Activated CD4-positive, alpha-beta T cell treated with anti-CD3 and anti-CD28 coated beads for 36 hours (primary cell): ENCODE measurements around the gene CMIP. TPM values are rescaled to one million over a fixed set of nuclear protein-coding genes. Genes with fewer than 3 reads are reported as not detected.

ENCODE experiments used
- ATAC-seq: fragments of 200-7000 bp; cut with Tn5 transposase; one replicate; pipeline ENCODE4 v1.10.0; 2021; ENCODE audit warnings: mild to moderate bottlenecking, moderate library complexity
- CTCF ChIA-PET: fragments of 350-600 bp; sonication (Branson Sonifier 250); formaldehyde crosslinking; loops from one replicate; lab custom pipeline; 2021; ENCODE audit warnings: antibody characterized with exemption; lab: Charles Lee
- POLR2A ChIA-PET: fragments of 350-600 bp; sonication (Branson Sonifier 250); formaldehyde crosslinking; loops from one replicate; lab custom pipeline; 2021; ENCODE audit warnings: antibody characterized with exemption, inconsistent platforms; lab: Charles Lee
- DNase-seq: peaks from one replicate; pipeline ENCODE4 v3.0.0-alpha.2; 2020
- H3K27ac Mint-ChIP-seq: one replicate; pipeline ENCODE4 v1.8.0; 2021; ENCODE audit warnings: mixed read lengths
- H3K27me3 Mint-ChIP-seq: one replicate; pipeline ENCODE4 v1.8.0; 2021; ENCODE audit warnings: mixed read lengths
- H3K36me3 Mint-ChIP-seq: one replicate; pipeline ENCODE4 v1.8.0; 2021; ENCODE audit warnings: low read depth, mixed read lengths
- H3K4me1 Mint-ChIP-seq: one replicate; pipeline ENCODE4 v1.8.0; 2021; ENCODE audit warnings: mixed read lengths
- H3K4me3 Mint-ChIP-seq: one replicate; pipeline ENCODE4 v1.8.0; 2021; ENCODE audit warnings: mild to moderate bottlenecking, moderate library complexity, mixed read lengths
- H3K9me3 Mint-ChIP-seq: one replicate; pipeline ENCODE4 v1.8.0; 2021; ENCODE audit warnings: low read depth, mixed read lengths
- intact Hi-C, 2 experiments: fragments of 100-400 bp; cut with DNase I in 1 of 2; cut with micrococcal nuclease in 1 of 2; formaldehyde crosslinking; loops; one replicate each; pipeline versions ENCODE4 v1.14.2 to v1.15.1; 2022 to 2024; cut with DNase I, micrococcal nuclease
- total RNA-seq, 2 experiments: library from RNA; stranded (reverse); gene quantifications; one replicate each; pipeline ENCODE4 v1.2.3, GENCODE V29; 2021

CMIP gene
- total RNA-seq, 2 experiments from 2014 or later: 39.1 to 40.3 TPM

DNA sequence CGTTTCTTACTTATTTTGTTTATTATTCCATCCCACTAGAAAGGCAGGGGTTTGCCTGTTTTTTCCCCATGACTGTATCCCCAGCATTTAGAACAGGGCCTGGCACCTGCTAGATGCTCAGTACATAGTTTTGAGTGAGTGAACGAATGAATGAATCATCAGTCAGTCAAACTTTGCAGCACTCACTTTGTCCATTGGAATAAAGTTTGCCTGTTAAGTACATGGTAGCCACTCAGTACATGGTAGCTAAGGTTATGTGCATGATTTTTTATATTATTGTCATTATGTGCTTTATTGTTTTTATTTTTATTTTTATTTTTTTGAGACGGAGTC lies 88.5 kb downstream of the CMIP start:
- DNase-seq (no peak), ATAC-seq (no peak)
- Mint-ChIP-seq H3K27me3 (no peaks in the 10 kb centered on the region), H3K27ac (no peak overlapping the region), H3K36me3 (peaks cover 3% of the 10 kb centered on the region), H3K9me3 (no peaks in the 10 kb centered on the region), H3K4me1 (peaks cover 9% of the 10 kb centered on the region), H3K4me3 (no peak overlapping the region)
- ChIA-PET POLR2A (no interaction called here), CTCF (interaction anchor here (1.1 kb wide), 1 partner anchor 21 kb away, joined by 3 read pairs; no protein-coding TSS in a partner anchor)
- intact Hi-C loops: no loop called here

DNA sequence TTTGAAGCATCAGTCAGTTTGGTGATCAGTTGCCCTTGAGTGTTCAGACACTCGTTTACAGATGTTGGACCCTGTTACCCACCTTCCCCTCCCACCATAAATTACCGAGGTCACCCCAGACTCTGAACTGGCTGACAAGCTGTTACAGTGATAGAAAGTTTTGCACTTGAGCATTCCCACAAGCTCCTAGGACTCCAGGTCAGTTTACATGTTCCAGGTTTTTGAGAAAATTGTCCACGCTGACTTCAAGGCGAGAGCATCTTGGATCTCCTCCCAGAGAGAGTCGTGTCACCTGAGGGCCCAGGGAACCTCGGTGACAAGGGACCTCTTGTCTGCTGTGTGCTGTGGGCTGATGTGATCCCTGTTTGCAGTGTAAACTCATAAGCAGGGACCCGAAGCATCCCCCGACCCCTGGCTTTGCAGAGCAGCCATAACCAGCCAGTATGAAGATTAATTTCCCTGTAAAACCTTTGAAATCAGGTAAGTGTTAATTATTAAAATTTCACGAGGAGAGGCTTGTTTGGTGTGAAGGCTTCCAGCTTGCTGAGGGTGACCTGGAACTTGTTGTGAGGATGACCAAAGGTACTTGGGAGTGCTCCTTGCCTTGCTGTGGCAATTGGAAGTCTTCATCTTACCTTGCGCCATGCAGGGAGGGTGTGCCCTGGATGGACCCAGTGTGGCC lies 91.2 kb downstream of the CMIP start:
- Mint-ChIP-seq H3K27ac (no peak overlapping the region), H3K4me3 (no peak overlapping the region), H3K4me1 (peaks cover 2% of the 10 kb centered on the region), H3K36me3 (peaks cover 3% of the 10 kb centered on the region), H3K9me3 (no peaks in the 10 kb centered on the region), H3K27me3 (no peaks in the 10 kb centered on the region)
- POLR2A ChIA-PET: no interaction called here
- DNase-seq (no peak), ATAC-seq (no peak)
- intact Hi-C loops: no loop called here
- CTCF ChIA-PET: interaction anchor here (0.6 kb wide), 1 partner anchor 149 kb away, joined by 3 read pairs; no protein-coding TSS in a partner anchor

DNA sequence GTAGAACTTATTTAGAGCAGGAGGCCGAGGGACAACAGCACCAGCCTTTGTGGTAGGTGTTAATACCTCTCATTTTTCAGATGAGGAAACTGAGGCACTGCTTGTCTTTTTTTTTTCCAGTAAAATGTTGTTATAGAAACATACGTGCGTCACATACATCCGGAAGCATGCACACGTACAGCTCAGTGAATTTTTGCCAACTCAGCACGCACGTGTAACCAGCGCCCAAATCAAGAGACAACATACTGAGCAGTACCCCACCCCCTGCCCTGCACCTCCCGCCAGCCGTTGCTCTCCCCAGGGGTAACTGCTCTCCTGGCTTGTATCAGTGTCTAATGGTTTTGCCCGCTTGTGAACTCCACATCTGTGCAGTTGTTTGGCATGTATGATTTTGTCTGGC lies 92.0 kb downstream of the CMIP start:
- H3K9me3 Mint-ChIP-seq: no peaks in the 10 kb centered on the region
- ATAC-seq (no peak), DNase-seq (no peak)
- H3K4me1 Mint-ChIP-seq: peaks cover 2% of the 10 kb centered on the region
- peaks cover 3% of the 10 kb centered on the region for H3K36me3 Mint-ChIP-seq
- H3K27ac Mint-ChIP-seq: no peak overlapping the region
- H3K27me3 Mint-ChIP-seq: no peaks in the 10 kb centered on the region
- ChIA-PET CTCF (no interaction called here), POLR2A (no interaction called here)
- intact Hi-C loops: no loop called here
- no peak overlapping the region for H3K4me3 Mint-ChIP-seq

DNA sequence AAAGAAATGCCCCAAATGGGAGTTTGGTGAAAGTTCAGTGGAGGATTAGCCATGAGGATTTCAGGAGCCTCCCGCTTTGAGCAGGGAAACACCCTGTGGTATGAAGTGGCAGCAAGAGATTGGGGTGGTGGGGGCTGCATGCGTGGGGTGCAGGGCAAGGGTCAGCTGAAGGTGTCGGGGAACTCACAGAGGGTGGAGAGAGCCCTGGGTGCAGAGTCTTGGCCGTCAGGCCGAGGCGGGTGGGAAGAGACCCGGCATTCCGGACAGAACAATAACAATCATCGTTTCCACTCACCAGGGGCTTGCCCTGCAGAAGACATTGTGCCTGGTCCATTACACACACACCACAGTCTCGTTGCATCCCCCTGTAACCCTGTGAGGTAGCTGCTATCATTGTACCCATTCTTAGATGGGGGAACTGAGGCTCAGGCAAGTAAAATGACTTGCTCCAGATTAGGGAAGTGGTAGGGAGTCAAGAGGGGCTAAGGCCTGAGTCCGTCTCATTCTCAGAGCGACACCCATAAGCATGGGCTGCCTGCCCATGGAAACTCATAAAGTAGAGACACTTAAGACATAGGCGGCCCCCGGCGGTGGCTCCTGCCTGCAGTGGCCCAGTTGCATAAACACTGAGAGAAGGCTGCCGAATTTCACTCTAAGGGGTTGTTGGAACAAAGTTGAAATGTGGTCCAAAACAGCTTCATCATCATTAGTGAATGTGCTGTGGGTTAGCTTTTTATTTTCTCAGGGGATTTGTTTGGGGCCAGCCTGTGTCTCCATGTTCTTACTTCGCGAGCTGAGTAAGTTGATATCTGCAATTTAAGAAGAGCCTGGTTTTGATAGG lies 93.3 kb downstream of the CMIP start:
- intact Hi-C loops: no loop called here
- peaks cover 4% of the 10 kb centered on the region for H3K4me1 Mint-ChIP-seq
- POLR2A ChIA-PET: no interaction called here
- CTCF ChIA-PET: no interaction called here
- H3K36me3 Mint-ChIP-seq: peaks cover 3% of the 10 kb centered on the region
- no peak overlapping the region for H3K27ac Mint-ChIP-seq
- H3K4me3 Mint-ChIP-seq: no peak overlapping the region
- H3K27me3 Mint-ChIP-seq: no peaks in the 10 kb centered on the region
- DNase-seq (no peak), ATAC-seq (no peak)
- H3K9me3 Mint-ChIP-seq: no peaks in the 10 kb centered on the region

DNA sequence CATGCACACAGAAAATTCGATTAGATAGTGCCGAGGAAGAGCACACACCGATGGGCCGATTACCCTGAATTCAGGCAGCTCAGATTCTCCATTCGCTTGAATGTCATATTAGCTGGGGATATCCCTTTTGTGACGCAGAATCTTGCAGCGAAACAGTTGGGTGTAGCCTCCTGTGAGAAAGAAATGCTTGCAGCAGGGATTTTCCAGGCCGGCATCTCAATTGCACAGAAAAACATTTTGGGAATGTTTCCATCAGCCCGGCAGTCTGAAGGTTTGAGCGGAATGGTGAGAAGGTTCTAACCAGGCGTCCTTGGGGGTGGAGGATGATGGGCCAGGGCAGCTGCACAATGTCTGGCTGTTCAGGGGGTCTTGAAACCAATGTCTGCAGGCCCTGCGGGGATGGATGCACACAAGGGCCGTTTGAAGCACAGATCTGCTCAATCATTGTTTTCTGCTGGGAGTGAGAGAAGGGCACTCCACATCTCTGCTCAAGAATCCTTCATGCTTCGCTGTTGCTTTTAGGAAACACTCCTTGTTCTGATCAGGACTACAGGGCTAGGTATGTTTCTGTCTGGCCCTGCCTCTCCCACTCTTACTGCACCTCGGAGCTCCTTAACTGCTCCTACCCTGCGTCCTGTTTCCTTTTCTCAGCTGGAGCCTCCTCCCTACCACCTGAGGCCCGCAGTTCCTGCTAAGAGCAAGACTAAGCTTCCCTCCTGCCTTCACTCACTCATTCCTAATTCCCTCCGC lies 94.6 kb downstream of the CMIP start:
- Mint-ChIP-seq H3K27ac (no peak overlapping the region), H3K4me3 (no peak overlapping the region), H3K9me3 (no peaks in the 10 kb centered on the region), H3K36me3 (peaks cover 3% of the 10 kb centered on the region), H3K27me3 (no peaks in the 10 kb centered on the region), H3K4me1 (peaks cover 10% of the 10 kb centered on the region)
- ChIA-PET POLR2A (no interaction called here), CTCF (no interaction called here)
- no peak for ATAC-seq
- intact Hi-C loops: no loop called here
- DNase-seq: no peak

DNA sequence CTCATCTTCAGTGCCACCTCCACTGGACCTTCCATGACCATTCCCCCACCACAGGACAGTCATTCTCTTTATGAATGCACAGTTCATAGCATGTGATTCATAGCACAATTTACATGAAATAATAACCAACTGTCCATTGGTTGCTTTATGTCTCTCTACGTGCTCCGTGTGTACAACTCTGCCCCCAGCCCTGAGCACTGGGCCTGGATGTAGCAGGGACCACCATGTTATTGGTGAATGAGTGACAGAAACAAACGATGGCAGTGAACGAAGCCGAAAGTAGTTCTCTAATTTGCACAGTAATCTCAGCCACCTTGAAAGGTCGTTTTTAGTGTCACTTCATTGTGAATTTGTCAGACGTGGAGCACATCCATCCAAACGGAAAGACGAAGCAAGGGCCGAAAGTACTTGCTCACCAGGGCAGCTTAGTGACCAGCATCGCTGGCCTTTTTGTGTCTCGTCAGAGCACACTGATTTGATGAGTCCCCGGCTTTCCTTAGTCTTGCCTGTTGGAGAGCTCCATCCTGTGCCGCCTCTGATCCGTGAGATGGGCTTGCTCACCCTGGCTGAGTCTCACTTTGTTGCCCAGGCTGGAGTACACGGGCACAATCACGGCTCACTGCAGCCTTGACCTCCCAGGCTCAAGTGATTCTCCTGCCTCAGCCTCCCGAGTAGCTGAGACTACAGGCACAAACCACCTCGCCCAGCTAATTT lies 95.3 kb downstream of the CMIP start:
- ATAC-seq: no peak
- Mint-ChIP-seq H3K27ac (no peak overlapping the region), H3K9me3 (no peaks in the 10 kb centered on the region), H3K4me3 (no peak overlapping the region), H3K36me3 (peaks cover 3% of the 10 kb centered on the region), H3K4me1 (peaks cover 17% of the 10 kb centered on the region), H3K27me3 (no peaks in the 10 kb centered on the region)
- intact Hi-C loops: no loop called here
- ChIA-PET CTCF (no interaction called here), POLR2A (no interaction called here)
- no peak for DNase-seq

DNA sequence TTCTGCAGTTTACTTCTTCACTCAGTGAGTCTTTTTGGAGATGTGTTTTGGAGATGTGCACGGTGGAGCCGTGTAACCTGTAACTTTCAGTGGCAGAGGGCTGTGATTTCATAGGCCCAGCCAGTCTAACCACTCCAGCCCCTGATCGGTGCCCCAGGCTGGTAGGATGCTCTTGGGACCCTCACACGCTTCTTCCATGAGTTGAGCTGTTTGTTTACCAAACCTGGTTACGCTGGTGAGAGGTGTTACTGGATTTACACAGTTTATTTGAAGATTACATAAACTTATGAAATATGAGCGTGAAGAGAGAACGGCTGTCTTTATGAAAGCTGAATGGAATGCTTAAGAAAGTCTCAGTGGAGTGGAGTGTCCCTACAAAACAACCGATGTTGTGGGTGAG lies 96.7 kb downstream of the CMIP start:
- Mint-ChIP-seq H3K4me3 (no peak overlapping the region), H3K4me1 (peaks cover 27% of the 10 kb centered on the region), H3K36me3 (peaks cover under 1% of the 10 kb centered on the region), H3K27me3 (no peaks in the 10 kb centered on the region), H3K27ac (no peak overlapping the region), H3K9me3 (no peaks in the 10 kb centered on the region)
- CTCF ChIA-PET: interaction anchor here (0.8 kb wide), 1 partner anchor 193 kb away, joined by 3 read pairs; no protein-coding TSS in a partner anchor
- ATAC-seq (no peak), DNase-seq (no peak)
- POLR2A ChIA-PET: no interaction called here
- intact Hi-C loops: no loop called here

DNA sequence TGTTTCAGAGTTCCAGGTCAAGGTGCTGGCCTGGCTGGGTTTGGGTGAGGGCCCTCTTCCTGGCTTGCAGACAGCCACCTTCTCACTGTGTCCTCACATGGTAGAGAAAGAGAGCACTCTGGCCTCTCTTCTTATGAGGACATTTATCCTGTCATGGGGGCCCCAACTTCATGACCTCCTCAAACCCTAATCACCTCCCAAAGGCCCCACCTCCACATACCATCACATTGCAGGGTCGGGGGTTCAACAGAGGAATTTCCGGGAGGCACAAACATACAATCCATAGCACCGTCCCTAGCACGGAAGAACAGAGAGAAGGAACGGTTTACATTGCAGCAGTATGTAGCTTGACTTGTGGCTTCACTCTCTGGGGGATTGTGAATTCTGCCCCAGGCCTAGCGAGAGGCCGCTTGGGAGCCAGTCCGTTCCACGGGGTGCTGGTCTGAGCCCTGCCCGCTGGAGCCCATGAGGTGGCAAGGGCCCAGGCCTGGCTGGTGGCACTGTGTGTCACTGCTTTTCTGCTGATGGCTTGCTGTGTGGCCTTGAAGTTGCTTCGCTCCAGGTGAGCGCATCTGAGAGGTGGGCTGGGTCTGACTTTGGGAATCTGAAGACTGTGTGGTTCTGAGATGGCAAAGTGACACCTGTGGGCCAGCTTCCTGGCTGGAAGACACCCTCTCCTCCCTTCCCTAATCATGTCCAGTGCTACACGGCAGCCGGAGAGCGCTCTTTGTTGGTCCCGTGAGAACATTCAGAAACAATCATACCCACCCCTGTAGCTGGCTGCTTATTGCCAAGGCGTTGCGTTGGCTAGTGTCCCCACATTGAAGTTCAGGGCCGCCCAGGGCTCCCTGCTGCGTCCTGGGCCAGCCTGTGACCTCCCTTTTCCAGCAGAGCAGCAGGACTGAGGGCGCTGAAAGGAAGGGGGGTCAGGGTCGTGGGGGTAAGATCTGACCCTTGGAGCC lies 98.3 kb downstream of the CMIP start:
- H3K4me3 Mint-ChIP-seq: no peak overlapping the region
- ChIA-PET POLR2A (no interaction called here), CTCF (interaction anchor here (0.7 to 1.2 kb wide), 2 partner anchors 12 to 139 kb away, joined by 3 to 5 read pairs; no protein-coding TSS in a partner anchor)
- no peak overlapping the region for H3K27ac Mint-ChIP-seq
- intact Hi-C loops: no loop called here
- H3K36me3 Mint-ChIP-seq: no peaks in the 10 kb centered on the region
- H3K9me3 Mint-ChIP-seq: no peaks in the 10 kb centered on the region
- no peaks in the 10 kb centered on the region for H3K27me3 Mint-ChIP-seq
- ATAC-seq: no peak
- DNase-seq: no peak
- H3K4me1 Mint-ChIP-seq: peaks cover 30% of the 10 kb centered on the region

DNA sequence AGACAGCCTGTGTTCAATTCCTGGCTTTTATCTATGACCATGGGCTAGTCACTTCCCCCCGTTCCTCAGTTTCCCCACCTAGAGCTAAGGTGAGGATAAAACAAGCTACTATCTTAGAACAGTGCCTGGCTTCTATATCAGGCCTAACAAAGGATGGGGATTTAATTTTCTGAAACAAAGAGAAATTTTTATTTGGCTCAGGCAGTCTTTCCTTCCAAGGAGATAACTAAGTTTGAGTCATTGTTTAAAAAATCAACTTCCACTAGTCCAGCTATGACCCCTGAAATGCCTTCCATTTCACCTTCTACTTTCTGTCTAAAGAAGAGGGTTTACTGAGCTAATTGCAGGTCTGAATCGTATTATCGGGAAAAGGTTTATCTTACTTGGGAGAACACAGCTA lies 99.0 kb downstream of the CMIP start:
- intact Hi-C loops: no loop called here
- ChIA-PET POLR2A (no interaction called here), CTCF (interaction anchor here (0.7 to 1.2 kb wide), 2 partner anchors 11 to 139 kb away, joined by 3 to 5 read pairs; no protein-coding TSS in a partner anchor)
- H3K4me1 Mint-ChIP-seq: peaks cover 30% of the 10 kb centered on the region
- H3K4me3 Mint-ChIP-seq: no peak overlapping the region
- no peaks in the 10 kb centered on the region for H3K9me3 Mint-ChIP-seq
- DNase-seq (no peak), ATAC-seq (no peak)
- H3K27me3 Mint-ChIP-seq: no peaks in the 10 kb centered on the region
- no peak overlapping the region for H3K27ac Mint-ChIP-seq
- no peaks in the 10 kb centered on the region for H3K36me3 Mint-ChIP-seq

DNA sequence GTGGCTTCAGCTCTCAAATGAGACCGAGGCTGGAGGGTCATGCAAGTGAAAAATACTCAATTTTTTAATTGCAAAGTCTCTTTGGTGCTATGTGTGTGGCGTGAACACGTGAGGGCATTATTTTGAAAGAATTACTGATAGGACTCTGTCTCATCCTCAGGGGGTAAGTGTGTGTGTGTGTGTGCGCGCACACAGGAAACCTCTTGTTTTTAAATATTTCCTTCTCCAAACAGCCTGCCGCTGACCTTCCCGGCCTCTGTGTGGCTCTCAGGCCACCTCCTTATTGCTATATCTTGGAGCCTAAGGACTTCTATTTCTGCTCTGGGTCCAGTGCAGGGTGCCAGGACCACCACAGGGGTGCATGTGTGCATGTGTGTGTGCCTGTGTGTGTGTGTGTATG lies 99.7 kb downstream of the CMIP start:
- ATAC-seq (no peak), DNase-seq (no peak)
- intact Hi-C loops: no loop called here
- ChIA-PET CTCF (no interaction called here), POLR2A (no interaction called here)
- no peaks in the 10 kb centered on the region for H3K9me3 Mint-ChIP-seq
- no peak overlapping the region for H3K27ac Mint-ChIP-seq
- H3K27me3 Mint-ChIP-seq: no peaks in the 10 kb centered on the region
- no peak overlapping the region for H3K4me3 Mint-ChIP-seq
- H3K4me1 Mint-ChIP-seq: peaks cover 30% of the 10 kb centered on the region
- no peaks in the 10 kb centered on the region for H3K36me3 Mint-ChIP-seq
